Epithelial cell of proximal tubule (primary cell): Measurements from ENCODE around the gene HELLS. TPM values are rescaled to one million over a fixed set of nuclear protein-coding genes. Genes with fewer than 3 reads are reported as not detected.
"Not testable (repeated sequence)": the region's sequence is repeated elsewhere in the genome, so short reads cannot be mapped to it uniquely, and the experiment has no call there.

Source experiments
- DNase-seq: peaks from one replicate; pipeline ENCODE4 v3.0.0-alpha.2; 2011; ENCODE audit warnings: low read depth
- H3K4me3 ChIP-seq: 2 replicates; pipeline ENCODE4 v1.5.1; 2011; ENCODE audit warnings: low read depth, mild to moderate bottlenecking, low read length
- CTCF ChIP-seq: conservative IDR thresholded peaks from 2 replicates; pipeline ENCODE4 v1.5.1; 2012; ENCODE audit warnings: low read depth, mild to moderate bottlenecking, low read length
- total RNA-seq: library from RNA; depleted of rRNA; stranded (reverse); fragments of >200 nt; gene quantifications from 2 replicates; pipeline ENCODE4 v1.2.3, GENCODE V29; 2015

Gene HELLS
- total RNA-seq, 1 donor from 2014 or later: 42.3 TPM

- no peak for DNase-seq
- H3K4me3 ChIP-seq: no peak overlapping the region
- no peak for TF ChIP-seq CTCF
Observed at GRCh38 chr10:94533027-94533426, 12.6 kb upstream of the HELLS start.

DNA sequence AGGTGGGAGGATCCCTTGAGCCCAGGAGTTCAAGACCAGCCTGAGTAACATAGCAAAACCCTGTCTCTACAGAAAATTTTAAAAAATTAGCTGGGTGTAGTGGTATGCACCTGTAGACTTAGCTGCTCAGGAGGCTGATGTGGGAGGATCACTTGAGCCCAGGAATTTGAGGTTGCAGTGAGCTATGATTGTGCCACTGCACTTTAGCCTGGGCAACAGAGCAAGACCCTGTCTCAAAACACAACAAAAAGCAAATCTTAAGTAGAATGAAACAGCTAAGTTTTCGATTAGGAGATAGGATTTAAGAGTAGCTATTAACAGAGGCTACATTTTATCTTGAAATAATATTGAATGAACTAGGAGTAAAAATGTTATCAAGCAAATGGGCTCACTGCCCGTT lies 3.3 kb upstream of the HELLS start:
- not testable (repeated sequence) for DNase-seq, H3K4me3 ChIP-seq

DNA sequence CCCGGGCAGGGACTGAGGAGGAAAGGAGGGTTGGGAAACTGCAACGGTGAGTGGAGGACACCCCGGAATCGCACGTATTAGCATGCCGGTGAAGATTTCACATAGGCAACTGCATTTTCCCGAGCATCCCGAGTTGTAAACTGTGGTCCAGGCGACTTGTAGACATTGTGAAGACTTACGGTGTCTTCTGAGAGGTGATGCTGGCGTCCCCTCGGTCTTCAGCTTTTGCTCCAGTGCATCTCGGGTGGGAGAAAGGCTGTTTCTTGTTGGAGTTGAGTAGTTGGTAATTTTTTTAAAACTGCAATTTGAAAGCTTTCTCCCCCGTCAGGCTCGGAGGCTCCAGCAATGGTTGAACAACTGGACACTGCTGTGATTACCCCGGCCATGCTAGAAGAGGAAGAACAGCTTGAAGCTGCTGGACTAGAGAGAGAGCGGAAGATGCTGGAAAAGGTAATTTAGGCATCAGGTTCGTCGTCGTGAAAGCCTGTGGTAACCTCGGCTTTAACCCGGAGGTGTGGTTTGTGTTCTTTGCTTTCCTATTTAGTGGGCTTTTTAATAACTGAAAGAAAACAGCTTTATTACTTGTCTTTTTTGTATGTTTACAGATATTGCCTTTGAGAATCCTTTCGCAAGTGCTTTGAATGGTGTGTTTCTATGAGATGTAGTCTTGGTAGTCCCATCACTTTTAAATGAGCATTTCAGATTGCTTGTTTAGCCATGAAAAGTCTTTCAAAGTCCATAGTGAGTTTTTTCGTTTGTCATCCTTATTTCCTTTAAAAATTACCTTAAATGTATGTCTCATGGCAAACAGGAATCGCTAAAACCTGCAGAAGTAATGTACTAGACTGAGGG lies 687 bp downstream of the HELLS start:
- DNase-seq: no peak
- H3K4me3 ChIP-seq: peak overlapping the region; percentile 96
- TF ChIP-seq CTCF: no peak

- no peak for TF ChIP-seq CTCF
- peak overlapping the region; percentile 96 for H3K4me3 ChIP-seq
- no peak for DNase-seq
Observed at GRCh38 chr10:94546901-94547185, 1.3 kb downstream of the HELLS start.

GRCh38 chr10:94549221-94549620 lies 3.6 kb downstream of the HELLS start:
- TF ChIP-seq CTCF: no peak
- no peak for DNase-seq
- H3K4me3 ChIP-seq: no peak overlapping the region

DNA sequence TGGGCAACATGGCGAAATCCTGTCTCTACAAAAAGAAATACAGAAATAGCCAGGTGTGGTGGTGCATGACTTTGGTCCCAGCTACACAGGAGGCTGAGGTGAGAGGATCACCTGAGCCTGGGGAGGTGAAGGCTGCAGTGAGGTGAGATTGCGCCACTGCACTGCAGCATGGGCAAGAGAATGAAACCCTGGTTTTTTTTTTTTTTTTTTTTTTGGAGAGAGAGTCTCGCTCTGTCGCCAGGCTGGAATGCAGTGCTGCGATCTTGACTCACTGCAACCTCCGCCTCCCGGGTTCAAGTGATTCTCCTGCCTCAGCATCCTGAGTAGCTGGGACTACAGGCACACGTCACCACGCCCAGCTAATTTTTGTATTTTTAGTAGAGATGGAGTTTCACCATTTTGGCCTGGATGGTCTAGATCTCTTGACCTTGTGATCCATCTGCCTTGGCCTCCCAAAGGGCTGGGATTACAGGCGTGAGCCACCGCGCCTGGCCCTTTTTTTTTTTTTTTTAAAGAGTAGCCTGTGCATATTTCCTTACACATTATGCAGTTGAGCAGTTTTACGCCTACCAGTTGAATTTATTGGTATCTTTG lies 22.2 kb downstream of the HELLS start:
- not testable (repeated sequence) for DNase-seq, H3K4me3 ChIP-seq

DNA sequence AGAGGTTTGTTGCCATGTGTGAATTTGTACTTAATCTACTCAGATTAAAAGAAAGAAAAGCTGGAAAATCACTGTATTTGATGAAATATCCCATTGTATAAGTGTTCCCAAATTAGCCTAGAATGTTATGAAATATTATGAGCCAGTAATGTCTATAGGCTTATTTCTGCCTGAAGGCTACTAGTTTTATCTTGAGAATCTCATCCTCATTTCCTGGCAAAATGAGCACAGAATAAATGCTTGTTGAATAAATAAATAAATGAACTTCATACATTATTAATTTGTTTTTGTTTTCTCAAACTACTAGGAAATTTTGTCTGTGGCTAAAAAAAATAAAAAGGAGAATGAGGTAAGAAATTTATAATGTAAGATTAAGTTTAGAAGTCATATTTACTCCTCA lies 25.5 kb downstream of the HELLS start:
- no peak for DNase-seq
- no peak for TF ChIP-seq CTCF
- no peak overlapping the region for H3K4me3 ChIP-seq

DNA sequence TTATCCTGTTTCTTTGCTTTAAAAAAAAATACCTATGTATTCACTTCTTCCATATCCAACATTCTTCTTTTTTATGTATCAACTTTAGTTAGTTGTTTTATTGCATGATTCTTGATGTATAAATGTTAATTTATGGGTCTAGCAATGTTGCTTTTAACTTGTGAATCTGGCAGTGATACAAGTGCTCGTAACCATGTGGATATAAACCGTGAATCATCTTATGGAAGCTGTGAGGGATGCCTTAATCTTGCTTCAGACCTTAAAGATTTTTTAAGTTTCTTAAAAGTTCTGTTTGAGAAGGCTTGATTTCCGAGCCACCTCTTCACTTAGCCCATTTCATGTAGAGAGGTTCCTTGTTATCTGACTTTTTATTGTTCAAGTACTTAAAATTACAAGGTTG lies 25.9 kb downstream of the HELLS start:
- no peak for DNase-seq
- no peak for TF ChIP-seq CTCF
- no peak overlapping the region for H3K4me3 ChIP-seq
